Stimulated activated CD8-positive, alpha-beta memory T cell treated with anti-CD3 and anti-CD28 coated beads, Interleukin-7, amount 100 ng/mL, for 24 hours (primary cell): ENCODE measurements around the gene KLK14.

Experiments used
- DNase-seq: peaks from one replicate; pipeline ENCODE4 v3.0.0-alpha.2; 2020; ENCODE audit warnings: low read depth

Gene KLK14

DNA sequence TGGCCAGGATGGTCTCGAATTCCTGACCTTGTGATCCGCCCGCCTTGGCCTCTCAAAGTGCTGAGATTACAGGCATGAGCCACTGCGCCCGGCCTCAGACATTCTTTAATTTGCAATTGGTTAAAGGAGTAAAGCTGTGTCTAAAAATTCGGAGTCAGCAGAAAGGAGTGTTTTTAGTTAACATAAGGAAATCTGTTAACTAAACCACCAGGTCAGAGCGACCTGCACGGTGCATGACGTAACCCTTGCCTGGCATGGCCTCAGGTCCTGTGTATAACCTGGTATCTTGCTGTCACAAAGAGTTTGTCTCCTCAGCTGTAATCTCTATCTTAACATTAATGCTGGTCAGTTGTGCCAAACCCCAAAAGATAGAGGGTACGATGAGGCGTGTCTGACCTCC lies 38.4 kb downstream of the KLK14 start:
- DNase-seq: no peak

GRCh38 chr19:51043497-51043896 lies 39.2 kb downstream of the KLK14 start:
- no peak for DNase-seq

DNA sequence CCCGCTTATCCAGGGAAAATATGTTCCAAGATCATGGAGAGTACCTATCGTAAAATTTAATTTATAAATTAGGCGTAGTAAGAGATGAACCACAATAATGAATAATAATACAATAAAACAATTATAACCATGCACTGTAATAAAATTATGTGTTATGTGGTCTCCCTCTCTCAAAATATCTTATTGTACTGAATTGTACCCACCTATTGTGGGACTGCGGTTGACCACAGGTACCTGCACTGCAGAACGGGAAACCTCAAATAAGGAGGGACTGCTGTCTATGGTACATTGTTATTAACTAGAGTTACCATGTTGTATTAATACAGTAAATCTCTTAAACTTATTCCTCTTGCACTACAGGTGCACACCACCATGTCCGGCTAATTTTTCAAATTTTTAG lies 42.5 kb downstream of the KLK14 start:
- no peak for DNase-seq

GRCh38 chr19:51036519-51036918 lies 46.2 kb downstream of the KLK14 start:
- DNase-seq: no peak

GRCh38 chr19:51034704-51035103 lies 48.0 kb downstream of the KLK14 start, which contains the start of gene KLK12:
TSS of gene KLK12 (minus strand) at chr19:51035002. CDS start at chr19:51034621, 381 bp downstream.
- no peak for DNase-seq

DNA sequence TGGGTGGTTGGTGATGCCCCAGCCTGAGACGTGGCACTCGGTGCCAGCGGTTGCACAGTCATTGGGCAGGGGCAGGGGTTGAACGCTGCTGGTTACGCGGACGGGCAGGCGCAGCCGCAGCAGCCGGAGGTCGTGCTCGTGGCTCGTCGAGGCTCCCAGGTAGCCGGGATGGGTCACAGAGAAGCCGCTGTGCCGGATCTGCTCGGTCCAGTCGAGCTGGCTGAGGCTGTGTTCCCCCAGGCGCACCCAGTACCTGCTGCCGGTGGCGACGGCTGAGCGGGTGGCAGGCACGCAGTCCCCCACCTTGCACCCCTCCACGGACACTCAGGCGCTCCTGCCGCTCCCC lies 50.8 kb downstream of the KLK14 start:
- no peak for DNase-seq

- DNase-seq: no peak
These were observed 51.3 kb downstream of the KLK14 start for GRCh38 chr19:51031220-51031879.

DNA sequence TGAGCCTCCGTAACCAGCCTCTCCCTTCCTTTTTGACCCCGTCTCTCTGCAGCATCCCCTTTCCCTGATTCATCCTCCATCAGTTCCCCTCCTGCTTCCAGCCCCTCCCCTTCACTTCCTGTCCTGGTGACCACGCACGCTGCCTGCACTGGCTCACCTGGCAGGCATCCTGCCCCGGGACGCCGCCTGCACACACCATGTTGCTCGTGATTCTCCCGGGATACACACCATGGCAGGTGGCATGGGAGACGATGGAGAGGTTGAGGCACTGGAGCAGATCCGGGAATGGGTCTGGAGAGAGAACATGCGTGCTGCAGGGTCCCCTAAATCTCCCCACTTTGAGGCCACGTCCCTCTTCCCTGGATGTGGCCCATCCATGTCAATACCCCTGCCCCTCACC lies 52.1 kb downstream of the KLK14 start:
- no peak for DNase-seq

DNA sequence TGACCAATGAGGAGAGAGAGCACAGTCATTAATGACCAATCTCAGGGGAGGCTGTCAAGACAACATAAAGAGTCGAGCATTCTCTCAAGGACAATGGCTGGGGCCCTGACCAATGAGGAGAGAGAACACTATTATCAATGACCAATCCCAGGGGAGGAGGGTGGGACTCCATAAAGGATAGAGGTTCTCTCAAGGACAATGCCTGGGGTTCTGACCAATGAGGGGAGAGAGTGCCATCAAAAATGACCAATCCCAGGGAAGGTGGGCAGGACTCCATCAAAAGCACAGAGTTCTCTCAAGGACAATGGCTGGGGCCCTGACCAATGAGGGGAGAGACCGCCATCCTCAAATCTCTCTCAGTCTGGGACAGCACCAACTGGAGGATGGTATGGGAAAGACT lies 53.0 kb downstream of the KLK14 start:
- no peak for DNase-seq
